ENCODE data around the gene GMDS.

The GMDS gene

DNA sequence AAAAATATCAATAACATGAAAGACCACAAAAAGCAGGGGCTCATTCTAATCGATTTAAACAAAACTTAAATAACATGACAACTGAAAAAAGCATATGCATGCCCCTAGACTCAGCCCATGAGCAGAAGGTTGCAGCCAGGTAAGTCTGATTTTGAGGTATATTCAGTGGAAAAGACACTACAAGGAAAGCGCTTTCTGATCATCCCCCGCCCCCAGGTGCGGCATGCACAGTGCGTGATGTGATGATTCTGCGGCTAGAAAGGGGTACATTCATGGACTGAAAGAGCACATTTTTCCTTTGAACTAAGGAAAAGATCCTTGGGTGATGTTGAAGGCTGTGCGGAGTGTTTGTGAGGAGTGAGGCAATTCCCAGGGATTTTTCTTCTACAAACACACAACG is 652.6 kb downstream of the GMDS start:
- H3K4me3 ChIP-seq (ENCODE audit: low read depth, low read length), result no peak overlapping the region
- no peak for DNase-seq (ENCODE audit: low read depth)

GRCh38 chr6:1591926-1592325 is 653.5 kb downstream of the GMDS start:
- no peak overlapping the region for H3K4me3 ChIP-seq (ENCODE audit: low read depth, low read length)
- no peak for DNase-seq (ENCODE audit: low read depth)

- no peak for DNase-seq (ENCODE audit: low read depth)
- no peak overlapping the region for H3K4me3 ChIP-seq (ENCODE audit: low read depth, low read length)
These were observed 654.2 kb downstream of the GMDS start for GRCh38 chr6:1591243-1591642.

- no peak for DNase-seq (ENCODE audit: low read depth)
- H3K4me3 ChIP-seq (ENCODE audit: low read depth, low read length), result no peak overlapping the region
These were observed 654.8 kb downstream of the GMDS start for GRCh38 chr6:1590580-1590979.

DNA sequence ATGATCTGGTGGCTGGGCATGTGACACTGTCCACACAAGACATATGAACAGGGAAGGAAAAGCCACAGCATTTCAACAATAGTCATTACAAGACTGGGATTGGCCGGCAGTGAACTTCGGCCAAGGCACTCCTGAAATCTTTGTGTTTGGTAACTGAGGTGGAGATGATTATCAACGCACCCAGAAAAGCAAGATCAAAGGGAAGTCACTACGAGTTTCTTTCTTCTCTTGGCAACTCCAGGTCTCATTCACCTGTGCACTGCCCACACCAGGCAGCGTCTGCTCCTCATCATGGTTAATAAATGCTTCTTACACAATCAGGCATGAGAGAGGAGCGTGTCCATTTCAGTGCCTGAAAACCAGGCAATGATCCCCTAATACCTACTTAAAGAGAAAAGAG is 656.2 kb downstream of the GMDS start:
- no peak for DNase-seq (ENCODE audit: low read depth)
- no peak overlapping the region for H3K4me3 ChIP-seq (ENCODE audit: low read depth, low read length)

DNA sequence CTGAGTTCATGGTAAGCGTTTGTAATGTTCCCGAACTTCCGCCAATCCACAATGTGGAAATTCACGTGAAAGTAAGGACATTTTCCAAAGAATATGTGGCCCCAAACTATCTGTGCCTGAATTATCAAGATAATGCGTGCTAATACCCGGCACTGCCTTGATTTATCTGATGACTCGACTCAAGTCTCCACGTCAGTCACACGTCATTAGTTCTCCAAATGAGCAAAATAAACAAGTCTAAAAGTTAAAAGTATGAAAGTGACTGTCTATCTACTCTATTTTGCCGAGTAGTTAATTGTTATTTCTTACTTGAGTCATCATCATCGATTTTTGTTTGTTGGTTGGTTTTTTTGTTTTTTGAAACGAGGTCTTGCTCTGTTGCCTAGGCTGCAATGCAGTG is 657.4 kb downstream of the GMDS start:
- DNase-seq (ENCODE audit: low read depth), result no peak
- no peak overlapping the region for H3K4me3 ChIP-seq (ENCODE audit: low read depth, low read length)

- no peak overlapping the region for H3K4me3 ChIP-seq (ENCODE audit: low read depth, low read length)
- DNase-seq (ENCODE audit: low read depth), result no peak
These were observed 657.9 kb downstream of the GMDS start for GRCh38 chr6:1587546-1587945.

DNA sequence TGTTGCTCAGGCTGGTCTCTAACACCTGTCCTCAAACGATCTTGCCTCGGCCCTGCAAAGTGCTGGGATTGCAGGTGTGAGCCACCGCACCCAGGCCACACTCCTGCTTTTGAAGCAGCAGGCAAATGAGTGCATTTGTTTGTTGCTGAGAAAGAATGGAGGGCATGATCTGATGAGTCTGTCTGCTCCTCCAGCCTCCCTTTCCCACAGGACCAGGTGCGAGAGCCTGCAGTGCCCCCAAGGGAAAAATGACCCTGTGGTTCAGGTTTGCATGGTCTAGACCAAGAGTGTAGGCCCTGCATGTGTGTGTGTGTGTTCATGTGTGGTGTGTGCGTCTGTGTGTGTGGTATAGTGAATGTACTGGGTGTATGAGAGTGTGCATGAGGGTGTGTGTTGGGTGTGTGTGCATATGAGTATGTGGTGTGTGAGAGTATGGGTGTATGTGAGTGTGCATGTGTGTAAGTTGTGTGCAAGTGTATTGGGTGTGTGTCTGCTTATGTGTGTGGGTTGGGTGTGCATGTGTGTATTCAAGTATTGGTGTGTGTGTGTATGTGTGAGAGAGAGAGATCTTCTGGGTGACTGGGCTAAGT is 658.4 kb downstream of the GMDS start:
- no peak for DNase-seq (ENCODE audit: low read depth)
- H3K4me3 ChIP-seq (ENCODE audit: low read depth, low read length), result no peak overlapping the region

DNA sequence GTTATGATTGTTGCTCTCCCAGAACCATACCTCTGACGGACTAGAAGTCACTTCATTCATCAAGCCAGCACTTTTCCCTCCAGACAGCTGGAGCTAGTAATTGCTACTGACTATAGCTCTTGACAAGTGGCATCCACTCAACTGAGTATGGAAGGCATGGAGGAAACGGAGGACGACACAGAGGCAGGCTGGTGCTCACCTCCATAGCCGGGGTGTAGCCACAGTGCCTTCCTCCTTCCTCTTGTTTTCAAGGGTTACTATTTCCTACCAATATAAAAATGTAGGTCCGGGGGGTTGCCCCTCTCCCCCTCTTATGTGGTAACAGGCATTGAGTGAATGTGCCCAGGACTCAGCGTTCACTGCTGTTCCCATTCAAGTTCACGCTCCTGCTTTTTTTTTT is 659.1 kb downstream of the GMDS start:
- no peak overlapping the region for H3K4me3 ChIP-seq (ENCODE audit: low read depth, low read length)
- no peak for DNase-seq (ENCODE audit: low read depth)

- H3K4me3 ChIP-seq (ENCODE audit: low read depth, low read length), result no peak overlapping the region
- DNase-seq (ENCODE audit: low read depth), result no peak
These were observed 659.7 kb downstream of the GMDS start for GRCh38 chr6:1585669-1586049.

GRCh38 chr6:1584996-1585668 is 660.3 kb downstream of the GMDS start:
- H3K4me3 ChIP-seq (ENCODE audit: low read depth, low read length), result no peak overlapping the region
- DNase-seq (ENCODE audit: low read depth), result no peak

GRCh38 chr6:1584146-1584545 is 661.3 kb downstream of the GMDS start:
- no peak for DNase-seq (ENCODE audit: low read depth)
- no peak overlapping the region for H3K4me3 ChIP-seq (ENCODE audit: low read depth, low read length)

DNA sequence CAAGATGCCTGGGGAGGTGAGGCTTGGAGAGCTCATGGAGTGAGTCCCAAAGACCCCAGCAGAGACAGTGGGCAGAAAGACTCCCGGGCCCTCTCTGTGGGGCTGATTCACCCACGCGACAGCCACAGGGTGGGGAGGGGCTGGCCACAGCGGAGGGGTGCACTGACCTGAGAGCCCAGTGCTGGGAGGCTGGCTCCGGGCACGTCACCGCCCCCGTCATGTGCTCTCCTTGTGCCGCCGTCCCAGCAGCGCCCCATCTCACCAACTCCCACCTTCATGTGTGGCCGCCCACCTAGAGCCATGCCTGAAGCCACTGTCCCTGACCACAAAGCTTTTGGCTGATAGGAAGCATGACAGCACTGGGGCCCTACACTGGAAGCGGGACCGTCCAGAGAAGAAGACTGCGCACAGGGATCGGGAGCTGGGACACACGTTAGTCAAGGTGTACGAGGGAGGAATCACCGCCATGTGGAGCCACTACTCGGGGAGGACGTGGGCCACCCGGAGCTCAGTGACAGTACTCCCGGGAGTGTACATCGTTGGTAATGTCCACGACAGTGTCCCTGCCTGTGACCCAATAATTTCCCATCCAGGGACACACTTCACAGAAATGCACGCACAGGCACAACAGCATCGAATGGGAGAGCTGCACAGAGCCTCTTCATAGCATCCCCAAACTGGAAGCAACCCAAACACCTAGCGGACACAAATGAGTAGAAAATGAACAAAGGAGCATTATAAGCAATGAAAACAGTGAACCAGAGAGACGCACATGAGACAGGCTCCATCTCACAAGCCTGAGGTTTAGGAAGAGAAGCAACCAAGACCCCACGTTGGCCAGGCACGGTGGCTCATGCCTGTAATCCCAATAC is 664.0 kb downstream of the GMDS start:
- no peak for DNase-seq (ENCODE audit: low read depth)
- H3K4me3 ChIP-seq (ENCODE audit: low read depth, low read length), result no peak overlapping the region

DNA sequence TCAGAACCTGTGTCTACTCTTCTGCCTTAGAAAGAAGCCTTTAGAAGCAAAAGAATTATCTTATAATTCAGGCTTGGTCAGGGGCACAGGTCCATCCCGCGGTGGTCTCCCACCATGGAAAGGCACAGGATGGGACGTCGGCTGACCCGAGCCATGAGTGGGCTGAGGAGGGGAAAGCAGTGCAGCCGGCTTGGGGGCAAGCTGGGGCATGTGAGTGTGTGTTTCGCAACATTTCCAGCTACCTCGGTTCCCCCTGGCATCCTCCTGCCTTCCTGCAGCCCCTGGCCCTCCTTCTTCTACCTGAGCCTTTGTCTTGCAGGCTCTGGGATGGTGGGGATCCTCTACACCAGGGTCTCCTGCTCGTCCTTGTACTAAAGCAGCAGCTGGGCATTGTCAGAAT is 664.8 kb downstream of the GMDS start:
- no peak overlapping the region for H3K4me3 ChIP-seq (ENCODE audit: low read depth, low read length)
- no peak for DNase-seq (ENCODE audit: low read depth)

DNA sequence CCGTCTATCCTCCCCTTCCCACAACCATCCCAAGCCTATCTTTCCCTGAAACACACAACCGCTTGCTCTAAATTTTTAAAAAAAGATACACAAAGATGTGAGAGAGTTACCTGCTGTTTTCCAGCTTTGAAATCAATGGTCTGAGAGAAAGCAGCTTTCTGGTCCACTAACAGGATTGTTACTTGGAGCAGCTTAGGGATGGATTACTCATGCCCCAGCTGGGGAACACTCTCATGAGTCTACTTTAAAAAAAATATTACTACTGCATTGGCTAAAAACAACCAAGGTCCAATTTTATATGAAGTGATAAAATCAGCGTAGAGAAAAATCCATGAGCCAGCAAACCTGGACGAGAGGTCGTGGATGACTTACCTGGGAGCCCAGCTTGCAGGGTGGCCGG is 665.3 kb downstream of the GMDS start:
- DNase-seq (ENCODE audit: low read depth), result no peak
- H3K4me3 ChIP-seq (ENCODE audit: low read depth, low read length), result no peak overlapping the region

- no peak for DNase-seq (ENCODE audit: low read depth)
- H3K4me3 ChIP-seq (ENCODE audit: low read depth, low read length), result no peak overlapping the region
These were observed 666.3 kb downstream of the GMDS start for GRCh38 chr6:1579096-1579495.

GRCh38 chr6:1577896-1578745 is 667.3 kb downstream of the GMDS start:
- no peak for DNase-seq (ENCODE audit: low read depth)
- no peak overlapping the region for H3K4me3 ChIP-seq (ENCODE audit: low read depth, low read length)

DNA sequence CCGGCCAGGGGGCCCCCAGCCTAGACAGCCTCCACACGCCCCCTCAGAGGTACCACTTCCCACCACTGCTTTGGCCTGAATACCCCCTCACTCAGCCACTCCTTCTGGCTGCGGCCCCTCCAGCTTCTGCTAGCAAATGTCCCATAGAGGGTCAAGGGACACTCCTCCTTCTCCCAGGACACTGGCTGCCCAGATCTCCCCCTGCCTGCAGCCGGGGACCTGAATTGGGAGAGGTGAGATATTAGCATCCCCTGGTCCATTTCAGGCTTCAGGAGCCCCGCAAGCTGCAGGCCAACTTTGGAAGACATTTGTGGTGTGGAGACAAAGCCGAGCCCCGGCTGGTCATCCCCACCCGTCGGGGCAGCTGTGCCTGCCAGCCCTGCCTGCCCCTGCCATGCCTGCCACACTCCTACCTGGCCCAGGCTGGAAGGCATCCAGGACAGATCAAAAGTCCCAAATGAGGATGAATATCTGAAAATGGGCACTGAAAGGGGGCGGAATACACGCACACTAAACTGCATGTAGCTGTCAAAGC is 668.2 kb downstream of the GMDS start:
- no peak for DNase-seq (ENCODE audit: low read depth)
- H3K4me3 ChIP-seq (ENCODE audit: low read depth, low read length), result no peak overlapping the region

- DNase-seq (ENCODE audit: low read depth), result no peak
- no peak overlapping the region for H3K4me3 ChIP-seq (ENCODE audit: low read depth, low read length)
These were observed 668.7 kb downstream of the GMDS start for GRCh38 chr6:1576711-1577110.

- H3K4me3 ChIP-seq (ENCODE audit: low read depth, low read length), result no peak overlapping the region
- no peak for DNase-seq (ENCODE audit: low read depth)
These were observed 669.2 kb downstream of the GMDS start for GRCh38 chr6:1576166-1576565.

Measured in skeletal muscle cell (primary cell).